ENCODE data around the gene ZCCHC13.

Gene ZCCHC13

DNA sequence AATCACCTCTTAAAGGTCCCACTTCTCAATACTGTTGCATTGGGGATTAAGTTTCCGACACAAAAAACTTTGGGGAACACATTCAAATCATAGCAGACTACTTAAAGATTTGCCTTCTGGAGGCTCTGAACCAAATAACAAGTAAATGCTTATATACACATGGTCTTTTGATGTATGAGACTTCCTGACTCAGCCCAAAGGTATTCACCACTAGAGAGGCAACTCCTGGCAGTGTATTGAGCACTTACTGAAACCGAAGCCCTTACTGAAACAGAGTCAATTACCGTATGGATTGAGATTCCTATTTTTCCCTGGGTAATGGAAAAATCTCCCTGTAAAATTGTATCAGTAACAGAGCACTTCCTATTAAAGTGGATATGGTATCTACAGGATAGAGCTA, 45.4 kb downstream of the ZCCHC13 start:
- Histone ChIP-seq H3K4me1 (ENCODE audit: control insufficient read depth, insufficient read depth, low read length) (no peaks in the 10 kb centered on the region), H3K4me3 (ENCODE audit: insufficient read depth, low read depth, low read length) (no peak overlapping the region), H3K36me3 (ENCODE audit: control insufficient read depth, insufficient read depth, low read length) (no peaks in the 10 kb centered on the region), H3K9me3 (ENCODE audit: control insufficient read depth, low read length) (no peaks in the 10 kb centered on the region), H3K27me3 (ENCODE audit: control insufficient read depth, insufficient read depth, low read length, poor library complexity, severe bottlenecking) (no peaks in the 10 kb centered on the region), H3K27ac (ENCODE audit: insufficient read depth, low read depth, low read length, poor library complexity, severe bottlenecking) (no peak overlapping the region)
- 50 to 64% methylated on average over 3 of the region's 3 CpGs for WGBS, 2 experiments

DNA sequence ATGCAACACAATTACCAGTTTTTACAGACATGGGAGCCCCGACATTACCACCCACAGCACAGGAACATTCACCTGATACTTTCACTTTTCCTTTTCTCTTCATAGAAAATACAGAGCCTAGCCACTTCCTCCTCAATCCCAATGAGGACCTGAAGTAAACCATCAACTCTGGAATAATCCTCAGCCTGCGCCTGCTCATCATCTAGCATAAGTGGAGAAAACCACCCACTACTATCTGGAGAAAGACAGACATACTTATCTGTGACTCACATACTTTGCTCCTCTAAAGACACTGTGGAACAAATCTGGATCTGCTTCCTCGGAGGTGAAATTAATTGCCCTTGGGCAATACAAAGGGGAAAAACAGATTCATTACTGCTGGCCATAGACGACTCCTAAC, 47.8 kb downstream of the ZCCHC13 start:
- Histone ChIP-seq H3K36me3 (ENCODE audit: control insufficient read depth, insufficient read depth, low read length) (no peaks in the 10 kb centered on the region), H3K4me1 (ENCODE audit: control insufficient read depth, insufficient read depth, low read length) (no peaks in the 10 kb centered on the region), H3K27ac (ENCODE audit: insufficient read depth, low read depth, low read length, poor library complexity, severe bottlenecking) (no peak overlapping the region), H3K27me3 (ENCODE audit: control insufficient read depth, insufficient read depth, low read length, poor library complexity, severe bottlenecking) (no peaks in the 10 kb centered on the region), H3K9me3 (ENCODE audit: control insufficient read depth, low read length) (no peaks in the 10 kb centered on the region), H3K4me3 (ENCODE audit: insufficient read depth, low read depth, low read length) (no peak overlapping the region)
- 82 to 93% methylated on average over 4 of the region's 4 CpGs for WGBS, 2 experiments

DNA sequence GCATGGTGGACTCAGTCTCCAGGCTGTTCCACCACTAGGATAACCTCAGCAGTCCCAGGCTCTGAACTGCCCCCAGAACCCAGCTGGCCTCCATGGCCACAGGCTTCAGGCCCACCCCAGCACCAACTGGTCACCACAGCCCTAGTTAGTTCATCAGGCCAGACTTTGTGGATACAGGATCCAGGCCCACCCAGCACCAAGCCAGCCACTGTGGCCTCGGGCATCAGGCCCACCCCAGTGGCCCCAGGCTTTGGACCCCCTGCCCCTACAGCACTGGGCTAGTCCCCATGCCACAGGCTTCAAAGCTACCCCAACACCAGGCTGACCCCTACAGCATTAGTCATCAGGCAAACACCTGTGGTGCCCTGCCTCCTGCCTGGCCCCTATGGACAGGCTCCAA, 50.0 kb downstream of the ZCCHC13 start:
- H3K4me1 ChIP-seq (ENCODE audit: control insufficient read depth, insufficient read depth, low read length) = no peaks in the 10 kb centered on the region
- no peak overlapping the region for H3K27ac ChIP-seq (ENCODE audit: insufficient read depth, low read depth, low read length, poor library complexity, severe bottlenecking)
- H3K9me3 ChIP-seq (ENCODE audit: control insufficient read depth, low read length) = no peaks in the 10 kb centered on the region
- no peaks in the 10 kb centered on the region for H3K27me3 ChIP-seq (ENCODE audit: control insufficient read depth, insufficient read depth, low read length, poor library complexity, severe bottlenecking)
- 82 to 100% methylated on average over 1 of the region's 1 CpG for WGBS, 2 experiments
- H3K36me3 ChIP-seq (ENCODE audit: control insufficient read depth, insufficient read depth, low read length) = no peaks in the 10 kb centered on the region
- no peak overlapping the region for H3K4me3 ChIP-seq (ENCODE audit: insufficient read depth, low read depth, low read length)
